ENCODE measurements around the gene TSPAN16. TPM values are rescaled to one million over a fixed set of nuclear protein-coding genes. Genes with fewer than 3 reads are reported as not detected.
A peak's percentile ranks its signal among the peaks of the same experiment; 100 is the strongest.
"Not testable (repeated sequence)": the region's sequence is repeated elsewhere in the genome, so short reads cannot be mapped to it uniquely, and the experiment has no call there.

Gene TSPAN16
- total RNA-seq, 1 donor from 2014 or later, result not detected

- Mint-ChIP-seq H3K27ac (no peak overlapping the region), H3K4me3 (ENCODE audit: low read depth) (no peak overlapping the region), H3K9me3 (no peaks in the 10 kb centered on the region), H3K4me1 (ENCODE audit: low read depth) (peaks cover 3% of the 10 kb centered on the region), H3K36me3 (ENCODE audit: low read depth) (peaks cover 11% of the 10 kb centered on the region), H3K27me3 (ENCODE audit: low read depth) (no peaks in the 10 kb centered on the region)
- intact Hi-C loops (cut with micrococcal nuclease), result no loop called here
- DNase-seq (ENCODE audit: low spot score), result no peak
Measured at GRCh38 chr19:11330127-11330526, 34.2 kb downstream of the TSPAN16 start.

GRCh38 chr19:11331502-11331901 lies 35.5 kb downstream of the TSPAN16 start:
- no peak for DNase-seq (ENCODE audit: low spot score)
- Mint-ChIP-seq H3K36me3 (ENCODE audit: low read depth) (peaks cover 23% of the 10 kb centered on the region), H3K27ac (no peak overlapping the region), H3K4me1 (ENCODE audit: low read depth) (no peaks in the 10 kb centered on the region), H3K9me3 (no peaks in the 10 kb centered on the region), H3K4me3 (ENCODE audit: low read depth) (no peak overlapping the region), H3K27me3 (ENCODE audit: low read depth) (no peaks in the 10 kb centered on the region)
- intact Hi-C loops (cut with micrococcal nuclease), result no loop called here

GRCh38 chr19:11332822-11333221 lies 36.9 kb downstream of the TSPAN16 start:
- no peak for DNase-seq (ENCODE audit: low spot score)
- Mint-ChIP-seq H3K27me3 (ENCODE audit: low read depth) (no peaks in the 10 kb centered on the region), H3K27ac (no peak overlapping the region), H3K4me1 (ENCODE audit: low read depth) (peaks cover 4% of the 10 kb centered on the region), H3K4me3 (ENCODE audit: low read depth) (no peak overlapping the region), H3K9me3 (no peaks in the 10 kb centered on the region), H3K36me3 (ENCODE audit: low read depth) (peaks cover 21% of the 10 kb centered on the region)
- intact Hi-C loops (cut with micrococcal nuclease), result no loop called here

- DNase-seq (ENCODE audit: low spot score); H3K4me3 Mint-ChIP-seq (ENCODE audit: low read depth); intact Hi-C loops (cut with micrococcal nuclease); H3K27me3 Mint-ChIP-seq (ENCODE audit: low read depth); H3K9me3 Mint-ChIP-seq; H3K27ac Mint-ChIP-seq: not testable (repeated sequence)
- Mint-ChIP-seq H3K36me3 (ENCODE audit: low read depth) (peaks cover 21% of the 10 kb centered on the region), H3K4me1 (ENCODE audit: low read depth) (peaks cover 12% of the 10 kb centered on the region)
Measured at GRCh38 chr19:11333838-11334237, 37.9 kb downstream of the TSPAN16 start.

- Mint-ChIP-seq H3K4me1 (ENCODE audit: low read depth) (peaks cover 19% of the 10 kb centered on the region), H3K27ac (no peak overlapping the region), H3K9me3 (no peaks in the 10 kb centered on the region), H3K4me3 (ENCODE audit: low read depth) (no peak overlapping the region), H3K36me3 (ENCODE audit: low read depth) (peaks cover 21% of the 10 kb centered on the region), H3K27me3 (ENCODE audit: low read depth) (no peaks in the 10 kb centered on the region)
- DNase-seq (ENCODE audit: low spot score), result no peak
- intact Hi-C loops (cut with micrococcal nuclease), result loop anchor here (5.0 kb wide), 1 partner anchor 38 kb away; the partner anchor contains the start of gene TSPAN16
Measured at GRCh38 chr19:11335449-11336146, 39.6 kb downstream of the TSPAN16 start.

GRCh38 chr19:11337080-11337479 lies 41.1 kb downstream of the TSPAN16 start:
- Mint-ChIP-seq H3K27ac (no peak overlapping the region), H3K4me1 (ENCODE audit: low read depth) (peaks cover 19% of the 10 kb centered on the region), H3K9me3 (no peaks in the 10 kb centered on the region), H3K4me3 (ENCODE audit: low read depth) (peak overlapping the region; percentile 17), H3K36me3 (ENCODE audit: low read depth) (peaks cover 21% of the 10 kb centered on the region), H3K27me3 (ENCODE audit: low read depth) (no peaks in the 10 kb centered on the region)
- intact Hi-C loops (cut with micrococcal nuclease), result loop anchor here (5.0 kb wide), 1 partner anchor 40 kb away; the partner anchor contains the start of gene TSPAN16
- DNase-seq (ENCODE audit: low spot score), result no peak

- Mint-ChIP-seq H3K27ac (no peak overlapping the region), H3K9me3 (no peaks in the 10 kb centered on the region), H3K36me3 (ENCODE audit: low read depth) (peaks cover 21% of the 10 kb centered on the region), H3K27me3 (ENCODE audit: low read depth) (no peaks in the 10 kb centered on the region), H3K4me1 (ENCODE audit: low read depth) (peaks cover 19% of the 10 kb centered on the region), H3K4me3 (ENCODE audit: low read depth) (peak overlapping the region; percentile 8)
- DNase-seq (ENCODE audit: low spot score), result no peak
- intact Hi-C loops (cut with micrococcal nuclease), result loop anchor here (5.0 kb wide), 1 partner anchor 41 kb away; the partner anchor contains the start of gene TSPAN16
Measured at GRCh38 chr19:11338121-11338520, 42.2 kb downstream of the TSPAN16 start.

GRCh38 chr19:11338569-11339253 lies 42.8 kb downstream of the TSPAN16 start:
- Mint-ChIP-seq H3K9me3 (no peaks in the 10 kb centered on the region), H3K4me3 (ENCODE audit: low read depth) (peak overlapping the region; percentile 84), H3K36me3 (ENCODE audit: low read depth) (peaks cover 18% of the 10 kb centered on the region), H3K27me3 (ENCODE audit: low read depth) (no peaks in the 10 kb centered on the region), H3K4me1 (ENCODE audit: low read depth) (peaks cover 19% of the 10 kb centered on the region), H3K27ac (no peak overlapping the region)
- DNase-seq (ENCODE audit: low spot score), result no peak
- intact Hi-C loops (cut with micrococcal nuclease), result loop anchor here (5.0 kb wide), 1 partner anchor 41 kb away; the partner anchor contains the start of gene TSPAN16

GRCh38 chr19:11339254-11340098 lies 43.5 kb downstream of the TSPAN16 start, which contains the start of gene RAB3D:
RAB3D (minus strand) TSS chr19:11339657; CDS start chr19:11337399, 2,258 bp downstream.
- Mint-ChIP-seq H3K4me1 (ENCODE audit: low read depth) (peaks cover 22% of the 10 kb centered on the region), H3K4me3 (ENCODE audit: low read depth) (peak within 1 kb of the TSS; percentile 84), H3K27me3 (ENCODE audit: low read depth) (no peaks in the 10 kb centered on the region), H3K9me3 (no peaks in the 10 kb centered on the region), H3K27ac (no peak within 1 kb of the TSS), H3K36me3 (ENCODE audit: low read depth) (peaks cover 18% of the 10 kb centered on the region)
- intact Hi-C loops (cut with micrococcal nuclease), result loop anchor here (5.0 kb wide), 1 partner anchor 42 kb away; the partner anchor contains the start of gene TSPAN16
- DNase-seq (ENCODE audit: low spot score), result peak; percentile 76

- peaks cover 16% of the 10 kb centered on the region for H3K36me3 Mint-ChIP-seq (ENCODE audit: low read depth)
- H3K27me3 Mint-ChIP-seq (ENCODE audit: low read depth); H3K27ac Mint-ChIP-seq; DNase-seq (ENCODE audit: low spot score); H3K9me3 Mint-ChIP-seq; intact Hi-C loops (cut with micrococcal nuclease): not testable (repeated sequence)
- H3K4me3 Mint-ChIP-seq (ENCODE audit: low read depth), result peak overlapping the region; percentile 84
- H3K4me1 Mint-ChIP-seq (ENCODE audit: low read depth), result peaks cover 22% of the 10 kb centered on the region
Measured at GRCh38 chr19:11340099-11340467, 44.1 kb downstream of the TSPAN16 start.

GRCh38 chr19:11342429-11342828 lies 46.5 kb downstream of the TSPAN16 start:
- no peak for DNase-seq (ENCODE audit: low spot score)
- Mint-ChIP-seq H3K4me1 (ENCODE audit: low read depth) (peaks cover 32% of the 10 kb centered on the region), H3K4me3 (ENCODE audit: low read depth) (no peak overlapping the region), H3K36me3 (ENCODE audit: low read depth) (peaks cover 3% of the 10 kb centered on the region), H3K9me3 (no peaks in the 10 kb centered on the region), H3K27ac (no peak overlapping the region), H3K27me3 (ENCODE audit: low read depth) (no peaks in the 10 kb centered on the region)
- intact Hi-C loops (cut with micrococcal nuclease), result no loop called here

- H3K9me3 Mint-ChIP-seq, result peaks cover 12% of the 10 kb centered on the region
- H3K4me3 Mint-ChIP-seq (ENCODE audit: low read depth), result peak overlapping the region; percentile 96
- intact Hi-C loops (cut with micrococcal nuclease), result no loop called here
- DNase-seq (ENCODE audit: low spot score), result no peak
- H3K36me3 Mint-ChIP-seq (ENCODE audit: low read depth), result peaks cover 11% of the 10 kb centered on the region
- no peaks in the 10 kb centered on the region for H3K27me3 Mint-ChIP-seq (ENCODE audit: low read depth)
- H3K27ac Mint-ChIP-seq, result peak overlapping the region; percentile 94
- H3K4me1 Mint-ChIP-seq (ENCODE audit: low read depth), result peaks cover 20% of the 10 kb centered on the region
Measured at GRCh38 chr19:11345122-11345803, 49.3 kb downstream of the TSPAN16 start.
